Measurements from ENCODE around the gene NFATC1.
"Not testable (repeated sequence)": the region's sequence is repeated elsewhere in the genome, so short reads cannot be mapped to it uniquely, and the experiment has no call there.

Gene NFATC1

GRCh38 chr18:79478484-79479115, 82.9 kb downstream of the NFATC1 start:
- H3K36me3 ChIP-seq (ENCODE audit: control insufficient read depth, insufficient read depth, low read length): no peaks in the 10 kb centered on the region
- no peaks in the 10 kb centered on the region for H3K27me3 ChIP-seq (replicated peaks; ENCODE audit: control insufficient read depth, insufficient read depth, low read length)
- no peak for DNase-seq (ENCODE audit: extremely low read depth, insufficient read length)
- H3K4me3 ChIP-seq (replicated peaks; ENCODE audit: low read depth, low read length): no peak overlapping the region
- TF ChIP-seq CTCF (IDR thresholded peaks at IDR 0.05; ENCODE audit: insufficient read depth, low read length, poor library complexity, severe bottlenecking): no peak

GRCh38 chr18:79479116-79479760, 83.5 kb downstream of the NFATC1 start:
- H3K36me3 ChIP-seq (ENCODE audit: control insufficient read depth, insufficient read depth, low read length): no peaks in the 10 kb centered on the region
- no peak for TF ChIP-seq CTCF (IDR thresholded peaks at IDR 0.05; ENCODE audit: insufficient read depth, low read length, poor library complexity, severe bottlenecking)
- no peak overlapping the region for H3K4me3 ChIP-seq (replicated peaks; ENCODE audit: low read depth, low read length)
- no peaks in the 10 kb centered on the region for H3K27me3 ChIP-seq (replicated peaks; ENCODE audit: control insufficient read depth, insufficient read depth, low read length)
- no peak for DNase-seq (ENCODE audit: extremely low read depth, insufficient read length)

- DNase-seq (ENCODE audit: extremely low read depth, insufficient read length): no peak
- no peaks in the 10 kb centered on the region for H3K27me3 ChIP-seq (replicated peaks; ENCODE audit: control insufficient read depth, insufficient read depth, low read length)
- TF ChIP-seq CTCF (IDR thresholded peaks at IDR 0.05; ENCODE audit: insufficient read depth, low read length, poor library complexity, severe bottlenecking): no peak
- no peak overlapping the region for H3K4me3 ChIP-seq (replicated peaks; ENCODE audit: low read depth, low read length)
- H3K36me3 ChIP-seq (ENCODE audit: control insufficient read depth, insufficient read depth, low read length): no peaks in the 10 kb centered on the region
Observed at GRCh38 chr18:79479761-79480161, 84.0 kb downstream of the NFATC1 start.

GRCh38 chr18:79480171-79481045, 84.7 kb downstream of the NFATC1 start:
- no peak for TF ChIP-seq CTCF (IDR thresholded peaks at IDR 0.05; ENCODE audit: insufficient read depth, low read length, poor library complexity, severe bottlenecking)
- Histone ChIP-seq H3K27me3 (replicated peaks; ENCODE audit: control insufficient read depth, insufficient read depth, low read length) (no peaks in the 10 kb centered on the region), H3K4me3 (replicated peaks; ENCODE audit: low read depth, low read length) (no peak overlapping the region), H3K36me3 (ENCODE audit: control insufficient read depth, insufficient read depth, low read length) (no peaks in the 10 kb centered on the region)
- no peak for DNase-seq (ENCODE audit: extremely low read depth, insufficient read length)

- no peaks in the 10 kb centered on the region for H3K27me3 ChIP-seq (replicated peaks; ENCODE audit: control insufficient read depth, insufficient read depth, low read length)
- H3K36me3 ChIP-seq (ENCODE audit: control insufficient read depth, insufficient read depth, low read length): no peaks in the 10 kb centered on the region
- no peak for DNase-seq (ENCODE audit: extremely low read depth, insufficient read length)
- TF ChIP-seq CTCF (IDR thresholded peaks at IDR 0.05; ENCODE audit: insufficient read depth, low read length, poor library complexity, severe bottlenecking): no peak
- no peak overlapping the region for H3K4me3 ChIP-seq (replicated peaks; ENCODE audit: low read depth, low read length)
Observed at GRCh38 chr18:79481046-79481790, 85.5 kb downstream of the NFATC1 start.

GRCh38 chr18:79483393-79483792, 87.7 kb downstream of the NFATC1 start:
- DNase-seq (ENCODE audit: extremely low read depth, insufficient read length); H3K4me3 ChIP-seq (replicated peaks; ENCODE audit: low read depth, low read length); H3K27me3 ChIP-seq (replicated peaks; ENCODE audit: control insufficient read depth, insufficient read depth, low read length); H3K36me3 ChIP-seq (ENCODE audit: control insufficient read depth, insufficient read depth, low read length): not testable (repeated sequence)

All from GM06990 (cell line).